ENCODE measurements around the gene TIMM17B.

GRCh38 chrX:48934581-48935300 lies 37.2 kb upstream of the TIMM17B start:
- TF ChIP-seq POLR2A (IDR thresholded peaks at IDR 0.05) (no peak), CTCF (IDR thresholded peaks at IDR 0.05) (no peak)
